Keratinocyte (primary cell): ENCODE results near the gene HTRA1. TPM values are rescaled to one million over a fixed set of nuclear protein-coding genes. Genes with fewer than 3 reads are reported as not detected.

Experiments used
- DNase-seq: peaks from one replicate; pipeline ENCODE4 v3.0.0-alpha.2; 2011; ENCODE audit warnings: low read depth, missing footprints, low spot score
- FAIRE-seq: peaks from 2 replicates; lab custom pipeline; 2011; peaks lifted over from hg19 to GRCh38; lab: Jason Lieb, UNC
- H2AFZ ChIP-seq: 2 replicates; pipeline ENCODE4 v1.6.0; 2012; ENCODE audit warnings: low read length, control low read depth, inconsistent platforms; ENCODE audit not compliant: control insufficient read depth
- H3K27ac ChIP-seq: 2 replicates; pipeline ENCODE4 v1.5.1; 2011; ENCODE audit warnings: low read length; ENCODE audit not compliant: control insufficient read depth, insufficient read depth
- H3K27me3 ChIP-seq: 3 replicates; pipeline ENCODE4 v1.6.0; 2011; ENCODE audit warnings: low read length; ENCODE audit not compliant: control insufficient read depth, insufficient read depth; ENCODE audit errors: extremely low read depth
- H3K36me3 ChIP-seq, 2 experiments: 2 replicates in 1 of 2; 3 replicates in 1 of 2; pipeline ENCODE4 v1.5.1; 2011; ENCODE audit warnings: low read length in 2 of 2, mild to moderate bottlenecking in 1 of 2; ENCODE audit not compliant: control insufficient read depth in 2 of 2, insufficient read depth in 2 of 2; ENCODE audit errors: extremely low read depth in 1 of 2
- H3K4me1 ChIP-seq: 3 replicates; pipeline ENCODE4 v1.5.1; 2011; ENCODE audit warnings: low read length; ENCODE audit not compliant: control insufficient read depth, insufficient read depth; ENCODE audit errors: extremely low read depth
- H3K4me2 ChIP-seq: 3 replicates; pipeline ENCODE4 v1.6.0; 2011; ENCODE audit warnings: low read depth, low read length; ENCODE audit not compliant: control insufficient read depth, insufficient read depth; ENCODE audit errors: extremely low read depth
- H3K4me3 ChIP-seq, 3 experiments: fragments of 200-600 bp in 1 of 3; sonication (generic) in 1 of 3; 2 replicates in 2 of 3; 3 replicates in 1 of 3; pipeline ENCODE4 v1.5.1; 2011 to 2016; ENCODE audit warnings: low read length in 3 of 3, mild to moderate bottlenecking in 3 of 3, control low read depth in 2 of 3, inconsistent platforms in 1 of 3, low read depth in 1 of 3, mixed read lengths in 1 of 3, mixed run types in 1 of 3, moderate library complexity in 1 of 3; ENCODE audit not compliant: control insufficient read depth in 2 of 3, insufficient read depth in 2 of 3; ENCODE audit errors: extremely low read depth in 1 of 3
- H3K79me2 ChIP-seq: 2 replicates; pipeline ENCODE4 v1.6.0; 2012; ENCODE audit warnings: low read length; ENCODE audit not compliant: control insufficient read depth, insufficient read depth
- H3K9ac ChIP-seq: 3 replicates; pipeline ENCODE4 v1.6.0; 2011; ENCODE audit warnings: low read length; ENCODE audit not compliant: control insufficient read depth, insufficient read depth; ENCODE audit errors: extremely low read depth
- H3K9me1 ChIP-seq: 3 replicates; pipeline ENCODE4 v1.6.0; 2011; ENCODE audit warnings: low read length; ENCODE audit not compliant: control insufficient read depth, insufficient read depth; ENCODE audit errors: extremely low read depth
- H3K9me3 ChIP-seq: 2 replicates; pipeline ENCODE4 v1.5.1; 2012; ENCODE audit warnings: low read depth, low read length; ENCODE audit not compliant: control insufficient read depth
- H4K20me1 ChIP-seq: 3 replicates; pipeline ENCODE4 v1.6.0; 2011; ENCODE audit warnings: low read length; ENCODE audit not compliant: control insufficient read depth, insufficient read depth; ENCODE audit errors: extremely low read depth
- EZH2 ChIP-seq: IDR thresholded peaks from one replicate; pipeline ENCODE4 v1.6.1; 2012; ENCODE audit warnings: inconsistent platforms, mild to moderate bottlenecking, low read length, moderate library complexity
- dilution Hi-C: fragments of 300-500 bp; cut with MboI; formaldehyde crosslinking; loops from one replicate; pipeline ENCODE4 v1.7.0; 2020; ENCODE audit warnings: low sequenced_read_pairs; ENCODE audit not compliant: extremely low pct_ligation_motif_present
- polyA plus RNA-seq, 5 experiments: library from polyadenylated mRNA; depleted of rRNA in 3 of 5; stranded (reverse) in 3 of 5; stranded (forward) in 1 of 5; unstranded in 1 of 5; fragments of >200 nt; gene quantifications; 1 replicate in 1 of 5; 2 replicates in 3 of 5; 3 replicates in 1 of 5; pipeline versions ENCODE4 v1.2.1 to v1.2.3, GENCODE V29; 2011 to 2012; ENCODE audit warnings: missing spikeins in 2 of 5, low read depth in 1 of 5, low replicate concordance in 1 of 5
- TF ChIP-seq, protein P1 (sequence below), 3 experiments: IDR thresholded peaks in 1 of 3; conservative IDR thresholded peaks in 1 of 3; optimal IDR thresholded peaks in 1 of 3; 2 replicates in 2 of 3; 3 replicates in 1 of 3; pipeline versions ENCODE3 to v1.5.1; 2011; ENCODE audit warnings: low read length in 3 of 3, mild to moderate bottlenecking in 3 of 3, moderate library complexity in 2 of 3, control low read depth in 1 of 3, inconsistent platforms in 1 of 3; ENCODE audit not compliant: insufficient read depth in 2 of 3; ENCODE audit errors: extremely low read depth in 1 of 3

The HTRA1 gene
- polyA plus RNA-seq, 1 donor (not counting 4 experiments of a cell fraction or from before 2014, with no cell fraction given) = 412 TPM

DNA sequence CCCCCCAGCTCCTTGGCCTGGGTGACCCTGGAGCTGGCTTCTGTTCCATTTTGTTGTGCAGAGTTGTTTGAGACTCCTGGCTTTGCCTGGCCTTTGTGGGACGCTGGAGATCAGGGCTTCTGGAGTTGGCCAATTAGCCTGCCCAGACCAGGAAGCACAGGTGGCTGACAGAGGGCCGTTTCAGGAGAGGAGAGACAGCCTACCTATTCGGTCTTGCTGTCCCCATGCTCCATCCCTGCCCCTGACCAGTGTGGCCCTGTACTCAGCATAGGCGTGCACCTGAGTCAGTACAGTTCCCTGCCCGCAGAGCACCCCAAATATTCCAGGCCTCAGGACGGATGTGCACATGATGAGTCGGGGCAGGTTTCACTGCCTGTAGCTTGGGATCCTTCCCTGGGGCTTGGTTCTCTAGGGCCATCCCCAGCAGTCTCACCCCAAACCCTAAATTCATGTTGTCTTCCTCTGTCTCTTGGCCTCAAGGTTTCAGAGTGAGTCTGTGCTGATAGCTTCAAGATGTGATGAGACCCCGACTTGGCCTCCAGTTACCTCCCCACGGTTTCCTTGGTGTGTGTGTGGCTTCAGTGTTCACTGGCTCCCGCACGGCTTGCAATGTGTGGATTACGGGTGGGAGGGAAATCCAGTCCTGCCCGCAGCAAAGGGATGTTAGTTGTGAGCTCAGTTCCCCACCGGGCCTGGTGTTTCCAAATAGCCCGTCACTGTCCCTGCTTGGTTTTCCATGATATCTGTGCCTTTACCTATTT is 44.7 kb downstream of the HTRA1 start:
- peaks cover 29 to 58% of the 10 kb centered on the region in 2 experiments for H3K36me3 ChIP-seq
- no peaks in the 10 kb centered on the region for H4K20me1 ChIP-seq

DNA sequence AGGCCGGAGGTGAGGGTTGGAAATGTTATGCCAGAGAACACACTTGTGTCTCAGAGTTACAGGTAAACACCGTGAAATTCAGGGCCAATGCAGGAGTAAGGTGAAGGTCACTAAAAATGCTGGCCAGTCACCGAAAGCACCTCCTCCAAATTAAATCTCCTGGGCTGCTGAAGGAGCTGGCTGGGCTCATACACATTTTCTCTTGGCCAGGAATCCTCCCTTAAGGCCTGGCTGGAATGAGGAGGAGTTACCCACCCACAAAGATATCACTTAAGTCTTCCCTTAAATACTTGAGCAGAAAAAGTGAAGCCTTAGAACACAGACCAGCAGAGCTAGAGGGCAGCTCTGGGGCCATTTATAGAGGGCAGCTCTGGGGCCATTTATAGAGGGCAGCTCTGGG is 46.3 kb downstream of the HTRA1 start:
- H3K27ac ChIP-seq = no peak overlapping the region
- no peaks in the 10 kb centered on the region for H3K27me3 ChIP-seq
- H3K79me2 ChIP-seq = no peaks in the 10 kb centered on the region
- TF ChIP-seq, protein P1, sequence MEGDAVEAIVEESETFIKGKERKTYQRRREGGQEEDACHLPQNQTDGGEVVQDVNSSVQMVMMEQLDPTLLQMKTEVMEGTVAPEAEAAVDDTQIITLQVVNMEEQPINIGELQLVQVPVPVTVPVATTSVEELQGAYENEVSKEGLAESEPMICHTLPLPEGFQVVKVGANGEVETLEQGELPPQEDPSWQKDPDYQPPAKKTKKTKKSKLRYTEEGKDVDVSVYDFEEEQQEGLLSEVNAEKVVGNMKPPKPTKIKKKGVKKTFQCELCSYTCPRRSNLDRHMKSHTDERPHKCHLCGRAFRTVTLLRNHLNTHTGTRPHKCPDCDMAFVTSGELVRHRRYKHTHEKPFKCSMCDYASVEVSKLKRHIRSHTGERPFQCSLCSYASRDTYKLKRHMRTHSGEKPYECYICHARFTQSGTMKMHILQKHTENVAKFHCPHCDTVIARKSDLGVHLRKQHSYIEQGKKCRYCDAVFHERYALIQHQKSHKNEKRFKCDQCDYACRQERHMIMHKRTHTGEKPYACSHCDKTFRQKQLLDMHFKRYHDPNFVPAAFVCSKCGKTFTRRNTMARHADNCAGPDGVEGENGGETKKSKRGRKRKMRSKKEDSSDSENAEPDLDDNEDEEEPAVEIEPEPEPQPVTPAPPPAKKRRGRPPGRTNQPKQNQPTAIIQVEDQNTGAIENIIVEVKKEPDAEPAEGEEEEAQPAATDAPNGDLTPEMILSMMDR (optimal IDR thresholded peaks at IDR 0.05 in 1 of 3, IDR thresholded peaks at IDR 0.05 in 1 of 3, conservative IDR thresholded peaks at IDR 0.05 in 1 of 3; ENCODE audit: extremely low read depth in 1 of 3, insufficient read depth in 2 of 3, low read length in 3 of 3) = no peak
- no peak for TF ChIP-seq EZH2
- H3K9ac ChIP-seq = no peak overlapping the region
- peaks cover 7% of the 10 kb centered on the region for H3K9me1 ChIP-seq
- DNase-seq (no peak), FAIRE-seq (no peak)
- H4K20me1 ChIP-seq = no peaks in the 10 kb centered on the region
- dilution Hi-C loops = no loop called here
- H3K36me3 ChIP-seq = peaks cover 25 to 60% of the 10 kb centered on the region in 2 experiments
- H3K9me3 ChIP-seq = no peaks in the 10 kb centered on the region
- no peak overlapping the region for H3K4me3 ChIP-seq
- H3K4me1 ChIP-seq = peaks cover 22% of the 10 kb centered on the region
- no peak overlapping the region for H3K4me2 ChIP-seq
- no peak overlapping the region for H2AFZ ChIP-seq

More for the DNA sequence above, 44.7 kb downstream of the HTRA1 start:
- no peak overlapping the region for H2AFZ ChIP-seq
- FAIRE-seq (no peak), DNase-seq (no peak)
- peaks cover 7% of the 10 kb centered on the region for H3K9me1 ChIP-seq
- peaks cover 22% of the 10 kb centered on the region for H3K4me1 ChIP-seq
- no peak overlapping the region for H3K4me2 ChIP-seq
- H3K27ac ChIP-seq = no peak overlapping the region
- H3K9me3 ChIP-seq = no peaks in the 10 kb centered on the region
- H3K27me3 ChIP-seq = no peaks in the 10 kb centered on the region
- no peak overlapping the region for H3K4me3 ChIP-seq
- no peaks in the 10 kb centered on the region for H3K79me2 ChIP-seq
- TF ChIP-seq, protein P1 (optimal IDR thresholded peaks at IDR 0.05 in 1 of 3, IDR thresholded peaks at IDR 0.05 in 1 of 3, conservative IDR thresholded peaks at IDR 0.05 in 1 of 3; ENCODE audit: extremely low read depth in 1 of 3, insufficient read depth in 2 of 3, low read length in 3 of 3) = no peak
- no peak for TF ChIP-seq EZH2
- dilution Hi-C loops = no loop called here
- H3K9ac ChIP-seq = no peak overlapping the region
